T-helper 2 cell treated with Interferon-gamma antibody and Interleukin-4, amounts not matched to agents 5 μg/mL and 100 μg/mL, for 36 hours (primary cell): ENCODE data around the gene PRKAR1B.

Source experiments
- DNase-seq: peaks from one replicate; pipeline ENCODE4 v3.0.0; 2021; ENCODE audit warnings: low spot score
- H3K27ac Mint-ChIP-seq: one replicate; pipeline ENCODE4 v1.8.0; 2021; ENCODE audit warnings: mild to moderate bottlenecking, mixed read lengths
- H3K27me3 Mint-ChIP-seq: one replicate; pipeline ENCODE4 v1.8.0; 2021; ENCODE audit warnings: low read depth, mixed read lengths
- H3K36me3 Mint-ChIP-seq: one replicate; pipeline ENCODE4 v1.8.0; 2021; ENCODE audit warnings: low read depth, mixed read lengths
- H3K4me1 Mint-ChIP-seq: one replicate; pipeline ENCODE4 v1.8.0; 2021; ENCODE audit warnings: low read depth, mixed read lengths
- H3K4me3 Mint-ChIP-seq: one replicate; pipeline ENCODE4 v1.8.0; 2022; ENCODE audit warnings: mild to moderate bottlenecking, moderate library complexity, mixed read lengths
- H3K9me3 Mint-ChIP-seq: one replicate; pipeline ENCODE4 v1.8.0; 2021; ENCODE audit warnings: mixed read lengths

Gene PRKAR1B

GRCh38 chr7:727104-727805, at the start of gene PRKAR1B:
TSS of gene PRKAR1B (minus strand) at chr7:727281. CDS start at chr7:711505, 15,776 bp downstream.
- DNase-seq, result no peak
- Mint-ChIP-seq H3K27me3 (no peaks in the 10 kb centered on the region), H3K4me3 (peak within 1 kb of the TSS; percentile 91), H3K27ac (peak within 1 kb of the TSS; percentile 95), H3K36me3 (peaks cover 42% of the 10 kb centered on the region), H3K9me3 (peaks cover 11% of the 10 kb centered on the region), H3K4me1 (peaks cover 15% of the 10 kb centered on the region)

- no peak for DNase-seq
- peaks cover 11% of the 10 kb centered on the region for H3K36me3 Mint-ChIP-seq
- H3K4me1 Mint-ChIP-seq, result no peaks in the 10 kb centered on the region
- H3K27ac Mint-ChIP-seq, result no peak overlapping the region
- no peaks in the 10 kb centered on the region for H3K27me3 Mint-ChIP-seq
- H3K4me3 Mint-ChIP-seq, result no peak overlapping the region
- H3K9me3 Mint-ChIP-seq, result no peaks in the 10 kb centered on the region
These were observed 49.3 kb upstream of the PRKAR1B start for GRCh38 chr7:776381-776780.

DNA sequence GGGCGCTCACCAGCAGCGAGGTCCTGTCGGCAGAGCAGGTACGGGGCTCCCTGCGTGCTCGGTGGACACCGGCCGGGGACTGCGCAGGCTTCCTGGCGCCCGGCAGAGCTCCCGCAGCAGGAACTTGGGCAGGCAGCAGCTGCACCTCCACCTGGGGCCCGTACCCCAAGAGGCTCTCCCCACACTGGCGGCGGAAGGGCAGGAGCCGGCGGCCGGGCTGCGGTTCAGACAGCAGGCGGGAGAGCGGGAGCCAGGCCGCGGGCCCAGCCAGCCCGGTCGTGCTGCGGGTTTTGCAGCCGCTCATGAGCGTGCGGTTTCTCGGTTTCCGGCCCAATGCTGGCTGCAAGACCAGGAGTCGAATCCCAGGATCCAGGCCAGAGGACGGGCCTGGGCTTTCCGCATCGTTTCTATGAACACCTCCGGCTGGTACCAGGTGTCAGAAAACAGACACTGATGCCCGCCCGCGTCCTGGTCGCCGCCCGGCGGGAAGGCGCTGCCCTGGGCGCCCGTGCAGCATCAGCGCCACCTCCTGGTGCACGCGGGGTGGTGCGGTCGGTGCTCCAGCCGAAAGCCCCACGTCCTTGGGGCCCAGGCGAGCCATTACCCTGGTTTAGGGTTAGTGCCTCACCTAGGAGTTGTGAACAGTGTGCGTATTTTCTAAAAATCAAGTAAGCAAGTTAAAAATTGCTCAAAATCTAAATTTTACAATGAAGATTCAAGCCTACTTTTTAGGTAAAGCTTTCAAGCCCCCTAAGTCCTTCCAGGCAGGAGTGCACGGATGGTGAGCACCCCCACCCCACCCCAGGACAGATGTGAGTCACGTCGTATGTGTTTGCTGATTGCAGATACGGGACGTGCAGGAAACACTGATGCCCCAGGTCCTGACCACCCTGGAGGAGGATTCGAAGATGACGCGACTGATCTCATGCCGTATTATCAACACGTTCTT, 47.4 kb upstream of the PRKAR1B start:
- Mint-ChIP-seq H3K4me1 (no peaks in the 10 kb centered on the region), H3K9me3 (no peaks in the 10 kb centered on the region), H3K36me3 (peaks cover 4% of the 10 kb centered on the region), H3K27me3 (no peaks in the 10 kb centered on the region), H3K27ac (no peak overlapping the region), H3K4me3 (no peak overlapping the region)
- DNase-seq, result peak; percentile 54

DNA sequence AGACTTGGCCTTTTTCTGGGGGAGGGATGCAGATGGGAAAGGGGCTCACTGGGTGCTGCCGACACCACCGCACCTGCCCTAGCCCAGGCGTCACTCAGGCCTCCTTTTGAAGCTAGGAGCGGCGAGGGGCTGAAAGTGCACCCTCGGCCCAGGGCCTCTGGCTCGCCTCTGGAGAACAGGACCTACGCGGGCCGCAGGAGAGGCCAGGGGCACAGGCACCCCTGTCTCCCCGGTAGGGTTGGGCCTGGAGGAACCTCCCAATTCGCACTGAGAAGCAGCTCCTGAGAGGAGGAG, 46.5 kb upstream of the PRKAR1B start:
- no peak overlapping the region for H3K4me3 Mint-ChIP-seq
- H3K4me1 Mint-ChIP-seq, result no peaks in the 10 kb centered on the region
- H3K27ac Mint-ChIP-seq, result no peak overlapping the region
- no peaks in the 10 kb centered on the region for H3K27me3 Mint-ChIP-seq
- no peak for DNase-seq
- H3K9me3 Mint-ChIP-seq, result no peaks in the 10 kb centered on the region
- peaks cover 4% of the 10 kb centered on the region for H3K36me3 Mint-ChIP-seq

DNA sequence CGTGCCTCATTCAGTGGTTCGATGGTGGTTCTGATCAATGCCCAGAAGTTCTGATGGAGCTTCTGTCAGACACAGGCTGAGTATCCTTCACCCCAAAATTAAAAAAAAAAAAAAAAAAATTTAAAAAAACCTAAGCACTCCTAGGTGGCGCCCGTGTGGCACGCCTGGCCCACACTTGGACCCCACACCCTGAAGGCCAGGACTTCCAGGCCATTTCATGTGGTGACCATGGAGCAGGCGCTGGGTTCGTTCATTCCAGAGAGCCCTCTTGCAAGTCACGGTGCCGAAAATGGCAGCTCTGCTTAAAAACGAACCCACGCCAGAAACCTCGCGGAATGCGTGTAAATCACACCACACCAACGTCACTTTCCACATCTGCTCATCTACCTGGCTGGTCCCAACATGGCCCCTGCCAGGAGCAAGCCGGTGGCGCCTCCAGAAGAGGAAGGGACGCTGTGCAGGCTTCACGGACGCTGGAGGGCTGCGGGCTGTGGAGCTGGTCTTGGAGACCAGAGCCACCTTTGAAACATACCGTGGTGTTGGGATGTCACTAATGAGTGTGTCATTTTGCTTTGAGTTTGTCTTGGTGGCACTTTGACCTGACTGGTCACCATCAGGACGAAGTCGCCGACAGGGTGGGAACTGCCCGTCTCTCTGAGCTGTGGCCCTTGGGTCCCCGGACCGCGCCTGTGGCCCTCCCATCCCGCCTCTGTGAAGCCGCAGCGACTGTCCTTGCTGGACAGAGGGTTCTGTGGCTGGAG, 46.0 kb upstream of the PRKAR1B start:
- DNase-seq, result no peak
- no peak overlapping the region for H3K4me3 Mint-ChIP-seq
- H3K27ac Mint-ChIP-seq, result no peak overlapping the region
- no peaks in the 10 kb centered on the region for H3K9me3 Mint-ChIP-seq
- H3K27me3 Mint-ChIP-seq, result no peaks in the 10 kb centered on the region
- H3K4me1 Mint-ChIP-seq, result no peaks in the 10 kb centered on the region
- H3K36me3 Mint-ChIP-seq, result peaks cover 4% of the 10 kb centered on the region

DNA sequence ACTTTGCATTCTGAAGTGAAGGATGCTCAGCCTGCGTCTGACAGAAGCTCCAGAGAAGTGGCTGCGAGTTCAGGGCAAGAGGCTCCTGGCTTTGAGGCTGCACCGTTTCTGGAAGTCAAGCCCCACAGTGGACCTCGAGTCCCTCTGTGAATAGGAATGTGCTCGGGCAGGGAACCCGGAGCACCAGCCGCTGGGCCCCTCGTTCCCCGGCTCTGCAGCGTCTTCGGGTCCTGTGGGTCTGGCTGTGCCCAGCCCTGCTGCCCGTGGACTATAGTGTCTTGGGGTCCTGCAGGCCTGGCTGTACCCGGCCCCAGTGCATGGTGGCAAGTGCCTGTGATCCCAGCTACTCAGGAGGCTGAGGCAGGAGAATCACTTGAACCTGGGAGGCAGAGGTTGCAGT, 45.3 kb upstream of the PRKAR1B start:
- Mint-ChIP-seq H3K36me3 (peaks cover 6% of the 10 kb centered on the region), H3K27ac (no peak overlapping the region), H3K4me1 (no peaks in the 10 kb centered on the region), H3K4me3 (no peak overlapping the region), H3K27me3 (no peaks in the 10 kb centered on the region), H3K9me3 (no peaks in the 10 kb centered on the region)
- DNase-seq, result no peak

- Mint-ChIP-seq H3K36me3 (peaks cover 6% of the 10 kb centered on the region), H3K27me3 (no peaks in the 10 kb centered on the region), H3K4me1 (no peaks in the 10 kb centered on the region), H3K4me3 (no peak overlapping the region), H3K9me3 (no peaks in the 10 kb centered on the region), H3K27ac (no peak overlapping the region)
- DNase-seq, result no peak
These were observed 44.9 kb upstream of the PRKAR1B start for GRCh38 chr7:772005-772294.

DNA sequence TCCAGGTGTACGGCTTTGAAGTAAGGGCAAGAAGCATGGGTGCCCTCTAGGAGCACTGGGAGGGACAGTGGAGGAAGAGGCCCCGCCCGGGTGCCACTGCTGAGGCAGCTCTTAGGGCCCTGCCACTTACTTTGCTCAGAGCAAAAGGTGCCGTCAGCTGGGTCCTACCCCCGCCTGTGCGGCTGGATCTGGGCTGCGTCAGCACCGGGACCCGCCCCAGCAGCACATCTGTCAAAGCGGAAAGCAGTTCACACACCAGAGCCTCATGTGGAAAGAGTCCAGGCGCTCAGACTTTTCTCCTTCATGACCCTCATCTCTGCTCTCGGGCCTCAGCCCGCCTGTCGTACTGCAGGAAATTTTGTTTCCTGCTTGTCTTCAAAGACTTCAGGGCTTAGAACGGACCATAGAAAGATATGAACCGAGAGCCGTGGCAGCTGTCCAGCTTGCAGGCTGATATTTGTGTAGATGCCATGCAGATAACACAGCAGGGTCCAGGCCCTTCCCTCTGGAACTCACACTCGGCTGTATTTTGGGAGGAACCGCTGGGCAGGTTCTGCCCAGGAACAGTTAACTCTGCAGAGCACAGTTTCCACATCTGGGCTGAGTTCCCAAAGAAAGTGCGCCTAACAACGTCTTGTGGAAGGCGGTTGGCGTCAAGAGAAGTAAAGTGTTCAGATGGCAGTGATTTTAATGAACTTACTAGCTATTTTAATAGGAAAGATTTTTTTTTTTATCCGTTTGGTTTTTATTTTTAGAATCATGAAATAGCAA, 44.3 kb upstream of the PRKAR1B start:
- H3K36me3 Mint-ChIP-seq, result peaks cover 6% of the 10 kb centered on the region
- DNase-seq, result no peak
- no peaks in the 10 kb centered on the region for H3K27me3 Mint-ChIP-seq
- H3K27ac Mint-ChIP-seq, result no peak overlapping the region
- no peak overlapping the region for H3K4me3 Mint-ChIP-seq
- H3K4me1 Mint-ChIP-seq, result no peaks in the 10 kb centered on the region
- H3K9me3 Mint-ChIP-seq, result no peaks in the 10 kb centered on the region

- H3K27ac Mint-ChIP-seq, result no peak overlapping the region
- H3K9me3 Mint-ChIP-seq, result no peaks in the 10 kb centered on the region
- H3K4me1 Mint-ChIP-seq, result no peaks in the 10 kb centered on the region
- H3K4me3 Mint-ChIP-seq, result no peak overlapping the region
- H3K27me3 Mint-ChIP-seq, result no peaks in the 10 kb centered on the region
- peaks cover 6% of the 10 kb centered on the region for H3K36me3 Mint-ChIP-seq
- DNase-seq, result no peak
These were observed 43.7 kb upstream of the PRKAR1B start for GRCh38 chr7:770741-771166.

DNA sequence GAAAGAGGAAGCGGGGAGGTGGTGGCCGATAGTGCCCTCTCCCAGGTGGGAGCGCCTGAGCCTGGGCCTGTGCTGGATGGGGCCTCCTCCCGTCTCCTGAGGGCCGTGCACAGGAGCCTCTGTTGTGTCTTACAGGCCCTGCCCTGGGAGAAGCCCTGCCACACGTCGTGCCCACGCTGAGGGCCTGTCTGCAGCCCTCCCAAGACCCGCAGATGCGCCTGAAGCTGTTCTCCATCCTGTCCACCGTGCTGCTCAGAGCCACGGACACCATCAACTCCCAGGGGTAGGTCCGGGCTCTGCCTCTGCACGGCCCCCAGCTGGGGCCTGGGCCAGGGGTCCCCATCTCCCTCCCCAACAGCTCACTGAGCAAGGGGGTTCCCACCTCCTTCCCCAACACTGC, 43.3 kb upstream of the PRKAR1B start:
- Mint-ChIP-seq H3K9me3 (no peaks in the 10 kb centered on the region), H3K36me3 (peaks cover 8% of the 10 kb centered on the region), H3K4me1 (no peaks in the 10 kb centered on the region), H3K4me3 (no peak overlapping the region), H3K27ac (no peak overlapping the region), H3K27me3 (no peaks in the 10 kb centered on the region)
- no peak for DNase-seq

DNA sequence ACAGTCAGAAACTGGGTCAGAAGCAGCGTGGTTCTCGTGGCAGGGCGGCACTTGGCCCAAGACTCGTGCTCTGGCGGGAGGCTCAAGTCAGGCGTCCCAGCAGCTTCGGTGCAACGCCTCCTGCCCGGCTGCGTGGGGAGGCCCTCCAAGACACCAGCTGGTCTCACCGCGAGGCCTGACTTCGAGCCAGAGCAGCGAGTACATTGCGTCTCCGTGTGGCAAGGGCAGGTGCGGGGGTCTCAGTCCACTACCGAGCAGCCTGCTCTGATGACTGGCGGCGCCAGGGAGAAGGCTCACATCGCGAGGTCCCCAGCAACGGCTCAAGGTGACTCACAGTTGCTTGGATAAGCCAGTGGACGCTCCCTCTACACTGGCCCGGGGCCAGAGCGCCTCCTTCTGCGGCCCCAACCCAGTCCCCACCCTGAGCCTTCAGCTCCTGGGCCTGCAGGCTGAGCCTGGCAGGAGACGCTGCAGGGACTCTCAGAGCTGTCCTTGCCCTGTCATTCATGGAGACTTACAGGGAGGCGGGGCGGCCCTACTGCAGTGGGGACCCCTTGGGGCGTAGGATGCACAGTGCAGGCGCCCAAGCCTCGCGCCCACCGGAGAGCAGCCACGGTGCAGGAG, 41.9 kb upstream of the PRKAR1B start:
- DNase-seq, result no peak
- no peak overlapping the region for H3K27ac Mint-ChIP-seq
- H3K36me3 Mint-ChIP-seq, result peaks cover 14% of the 10 kb centered on the region
- no peaks in the 10 kb centered on the region for H3K4me1 Mint-ChIP-seq
- no peaks in the 10 kb centered on the region for H3K27me3 Mint-ChIP-seq
- H3K4me3 Mint-ChIP-seq, result no peak overlapping the region
- H3K9me3 Mint-ChIP-seq, result no peaks in the 10 kb centered on the region

- Mint-ChIP-seq H3K27ac (no peak overlapping the region), H3K9me3 (no peaks in the 10 kb centered on the region), H3K4me3 (no peak overlapping the region), H3K4me1 (no peaks in the 10 kb centered on the region), H3K36me3 (peaks cover 16% of the 10 kb centered on the region), H3K27me3 (no peaks in the 10 kb centered on the region)
- DNase-seq, result no peak
These were observed 41.1 kb upstream of the PRKAR1B start for GRCh38 chr7:767941-768731.

GRCh38 chr7:767580-767940, 40.5 kb upstream of the PRKAR1B start:
- DNase-seq, result no peak
- no peak overlapping the region for H3K27ac Mint-ChIP-seq
- H3K9me3 Mint-ChIP-seq, result no peaks in the 10 kb centered on the region
- peaks cover 16% of the 10 kb centered on the region for H3K36me3 Mint-ChIP-seq
- H3K27me3 Mint-ChIP-seq, result no peaks in the 10 kb centered on the region
- H3K4me3 Mint-ChIP-seq, result no peak overlapping the region
- H3K4me1 Mint-ChIP-seq, result no peaks in the 10 kb centered on the region
